H9 (cell line): ENCODE data around the gene DYDC1. TPM values are rescaled to one million over a fixed set of nuclear protein-coding genes. Genes with fewer than 3 reads are reported as not detected.

Experiments used
- DNase-seq: peaks from one replicate; pipeline ENCODE4 v3.0.0-alpha.2; 2017
- H2AFZ ChIP-seq: one replicate; pipeline ENCODE4 v1.6.1; 2013; ENCODE audit warnings: mild to moderate bottlenecking, low read length, control low read depth, moderate library complexity
- H2AK5ac ChIP-seq: 2 replicates; pipeline ENCODE4 v1.6.1; 2013; ENCODE audit warnings: low read length, control low read depth, mixed read lengths; ENCODE audit not compliant: insufficient read length
- H2BK120ac ChIP-seq: one replicate; pipeline ENCODE4 v1.6.1; 2013; ENCODE audit warnings: low read depth, mild to moderate bottlenecking, low read length, control low read depth, inconsistent platforms; ENCODE audit not compliant: poor library complexity, severe bottlenecking
- H2BK12ac ChIP-seq: 2 replicates; pipeline ENCODE4 v1.6.1; 2013; ENCODE audit warnings: low read length, control low read depth, mixed read lengths, low read depth; ENCODE audit not compliant: insufficient read length
- H2BK15ac ChIP-seq: 2 replicates; pipeline ENCODE4 v1.6.1; 2013; ENCODE audit warnings: low read depth, low read length, control low read depth
- H2BK20ac ChIP-seq: one replicate; pipeline ENCODE4 v1.6.1; 2013; ENCODE audit warnings: low read depth, mild to moderate bottlenecking, low read length, control low read depth, inconsistent platforms; ENCODE audit not compliant: poor library complexity, severe bottlenecking
- H2BK5ac ChIP-seq: 2 replicates; pipeline ENCODE4 v1.6.1; 2013; ENCODE audit warnings: low read length, control low read depth, mixed read lengths; ENCODE audit not compliant: insufficient read length
- H3K14ac ChIP-seq: 2 replicates; pipeline ENCODE4 v1.6.1; 2013; ENCODE audit warnings: low read length, control low read depth; ENCODE audit not compliant: insufficient read depth
- H3K18ac ChIP-seq: 2 replicates; pipeline ENCODE4 v1.6.1; 2013; ENCODE audit warnings: low read depth, mild to moderate bottlenecking, mixed read lengths, low read length, control low read depth; ENCODE audit not compliant: insufficient read length
- H3K23ac ChIP-seq: 2 replicates; pipeline ENCODE4 v1.6.1; 2013; ENCODE audit warnings: low read length, control low read depth, mixed read lengths, low read depth; ENCODE audit not compliant: insufficient read length
- H3K23me2 ChIP-seq: 2 replicates; pipeline ENCODE4 v1.6.1; 2013; ENCODE audit warnings: low read depth, mild to moderate bottlenecking, mixed read lengths, low read length, control low read depth; ENCODE audit not compliant: insufficient read length, poor library complexity, severe bottlenecking
- H3K27ac ChIP-seq: 2 replicates; pipeline ENCODE4 v1.5.1; 2013; ENCODE audit warnings: low read length, control low read depth, mixed read lengths, low read depth; ENCODE audit not compliant: insufficient read length
- H3K27me3 ChIP-seq: 2 replicates; pipeline ENCODE4 v1.6.1; 2013; ENCODE audit warnings: low read length, control low read depth, inconsistent platforms; ENCODE audit not compliant: insufficient read depth
- H3K4ac ChIP-seq: 2 replicates; pipeline ENCODE4 v1.6.1; 2013; ENCODE audit warnings: low read depth, mild to moderate bottlenecking, control low read depth, inconsistent platforms, low read length, moderate library complexity
- H3K4me1 ChIP-seq: 2 replicates; pipeline ENCODE4 v1.6.1; 2013; ENCODE audit warnings: low read length, control low read depth, inconsistent platforms; ENCODE audit not compliant: insufficient read depth
- H3K4me2 ChIP-seq: 2 replicates; pipeline ENCODE4 v1.6.1; 2013; ENCODE audit warnings: low read length, control low read depth, mixed read lengths; ENCODE audit not compliant: insufficient read length, insufficient read depth
- H3K56ac ChIP-seq: 2 replicates; pipeline ENCODE4 v1.6.1; 2013; ENCODE audit warnings: low read depth, mild to moderate bottlenecking, mixed read lengths, low read length, control low read depth; ENCODE audit not compliant: insufficient read length
- H3K79me1 ChIP-seq: 2 replicates; pipeline ENCODE4 v1.6.1; 2013; ENCODE audit warnings: low read depth, mild to moderate bottlenecking, moderate library complexity, low read length, control low read depth, inconsistent platforms; ENCODE audit not compliant: insufficient read depth, poor library complexity, severe bottlenecking
- H3K79me2 ChIP-seq: 2 replicates; pipeline ENCODE4 v1.6.1; 2013; ENCODE audit warnings: low read length, control low read depth, inconsistent platforms; ENCODE audit not compliant: insufficient read depth
- H3K9ac ChIP-seq: 2 replicates; pipeline ENCODE4 v1.6.1; 2013; ENCODE audit warnings: low read length, control low read depth, mixed read lengths; ENCODE audit not compliant: insufficient read length; ENCODE audit errors: extremely low read depth
- H3K9me3 ChIP-seq: one replicate; pipeline ENCODE4 v1.6.1; 2013; ENCODE audit warnings: low read depth, low read length, inconsistent platforms; ENCODE audit not compliant: control insufficient read depth
- H3T11ph ChIP-seq: one replicate; pipeline ENCODE4 v1.6.1; 2013; ENCODE audit warnings: mild to moderate bottlenecking, low read length, control low read depth, inconsistent platforms
- H4K20me1 ChIP-seq: one replicate; pipeline ENCODE4 v1.6.1; 2013; ENCODE audit not compliant: control insufficient read depth, insufficient read length, insufficient read depth
- H4K5ac ChIP-seq: 2 replicates; pipeline ENCODE4 v1.6.1; 2013; ENCODE audit warnings: low read depth, mild to moderate bottlenecking, mixed read lengths, low read length, control low read depth; ENCODE audit not compliant: insufficient read length
- H4K8ac ChIP-seq: replicated peaks from 2 replicates; pipeline ENCODE4 v1.6.1; 2013; ENCODE audit warnings: low read length, control low read depth, mixed read lengths, low read depth; ENCODE audit not compliant: insufficient read length
- H4K91ac ChIP-seq: 2 replicates; pipeline ENCODE4 v1.6.1; 2013; ENCODE audit warnings: low read depth, mild to moderate bottlenecking, moderate library complexity, mixed read lengths, low read length, control low read depth; ENCODE audit not compliant: insufficient read length
- H3K27ac Mint-ChIP-seq, 3 experiments: 2 replicates in 2 of 3; 3 replicates in 1 of 3; pipeline ENCODE4 v1.8.0; 2020 to 2021; ENCODE audit warnings: mixed read lengths in 3 of 3, mild to moderate bottlenecking in 1 of 3, moderate library complexity in 1 of 3
- H3K27me3 Mint-ChIP-seq: 2 replicates; pipeline ENCODE4 v1.8.0; 2021; ENCODE audit warnings: low read depth, mild to moderate bottlenecking, moderate library complexity, mixed read lengths
- H3K36me3 Mint-ChIP-seq, 3 experiments: 2 replicates in 2 of 3; 3 replicates in 1 of 3; pipeline ENCODE4 v1.8.0; 2020 to 2021; ENCODE audit warnings: low read depth in 3 of 3, mixed read lengths in 3 of 3; ENCODE audit not compliant: insufficient read depth in 1 of 3
- H3K4me1 Mint-ChIP-seq, 2 experiments: 2 replicates each; pipeline ENCODE4 v1.8.0; 2020; ENCODE audit warnings: mixed read lengths in 2 of 2
- H3K4me3 Mint-ChIP-seq, 2 experiments: 2 replicates in 1 of 2; 3 replicates in 1 of 2; pipeline ENCODE4 v1.8.0; 2020 to 2021; ENCODE audit warnings: mild to moderate bottlenecking in 2 of 2, mixed read lengths in 2 of 2, moderate library complexity in 1 of 2
- H3K9me3 Mint-ChIP-seq, 2 experiments: 2 replicates in 1 of 2; 3 replicates in 1 of 2; pipeline ENCODE4 v1.8.0; 2020; ENCODE audit warnings: mild to moderate bottlenecking in 2 of 2, mixed read lengths in 2 of 2, moderate library complexity in 1 of 2
- CTCF ChIP-seq: fragments of 200-600 bp; sonication (generic); conservative IDR thresholded peaks from 3 replicates; pipeline ENCODE4 v1.8.0; 2021; ENCODE audit warnings: antibody characterized with exemption, mild to moderate bottlenecking
- WGBS: extraction: QIAGEN DNeasy Blood & Tissue Kit; methylation state at CpG from one replicate; pipeline ENCODE4 v1.1.7; 2013; ENCODE audit warnings: missing lambda C conversion rate, low lambda C conversion rate, mixed read lengths; ENCODE audit not compliant: insufficient read length; ENCODE audit errors: extremely low coverage; 5-methylcytosine and 5-hydroxymethylcytosine counted together
- total RNA-seq: library from RNA; stranded (reverse); gene quantifications from 2 replicates; pipeline ENCODE4 v1.2.1, GENCODE V29; 2021

DYDC1 gene
- total RNA-seq, 1 experiment from 2014 or later = not detected

GRCh38 chr10:80390740-80391139 lies 34.2 kb upstream of the DYDC1 start:
- no peaks in the 10 kb centered on the region for H3K36me3 Mint-ChIP-seq
- no CpG with 5 or more reads among the region's 9 CpGs for WGBS
- H3K14ac ChIP-seq = no peak overlapping the region

More at GRCh38 chr10:80390740-80391139, 34.2 kb upstream of the DYDC1 start:
- no peak overlapping the region for H3K4ac ChIP-seq
- no peak overlapping the region for H3T11ph ChIP-seq
- Mint-ChIP-seq H3K4me3 (no peak overlapping the region), H3K27me3 (peaks cover 3% of the 10 kb centered on the region), H3K9me3 (0 out of 5 replicates have a peak, but pooled peaks cover 0 to 4% of the 10 kb centered on the region in 2 experiments), H3K27ac (no peak overlapping the region), H3K4me1 (no peaks in the 10 kb centered on the region)
- DNase-seq = no peak
- H3K27me3 ChIP-seq = no peaks in the 10 kb centered on the region
- no peaks in the 10 kb centered on the region for H3K79me1 ChIP-seq
- no peak overlapping the region for H2BK120ac ChIP-seq
- no peak for TF ChIP-seq CTCF
- no peaks in the 10 kb centered on the region for H3K79me2 ChIP-seq
- H2BK5ac ChIP-seq = no peak overlapping the region
- H3K18ac ChIP-seq = no peak overlapping the region
- no peak overlapping the region for H2AFZ ChIP-seq
- no peak overlapping the region for H2BK20ac ChIP-seq
- H3K56ac ChIP-seq = no peak overlapping the region
- H4K8ac ChIP-seq = no peak overlapping the region
- no peaks in the 10 kb centered on the region for H3K9me3 ChIP-seq
- no peak overlapping the region for H2BK12ac ChIP-seq
- H4K5ac ChIP-seq = no peak overlapping the region
- H3K4me2 ChIP-seq = no peak overlapping the region
- H2BK15ac ChIP-seq = no peak overlapping the region
- no peak overlapping the region for H3K23ac ChIP-seq
- H3K4me1 ChIP-seq = no peaks in the 10 kb centered on the region
- H4K91ac ChIP-seq = no peak overlapping the region
- H3K27ac ChIP-seq = no peak overlapping the region
- H3K23me2 ChIP-seq = no peaks in the 10 kb centered on the region
- no peak overlapping the region for H2AK5ac ChIP-seq
- no peak overlapping the region for H3K9ac ChIP-seq
- H4K20me1 ChIP-seq = no peaks in the 10 kb centered on the region
